Activated CD8-positive, alpha-beta T cell treated with anti-CD3 and anti-CD28 coated beads, Interleukin-2, amount 10 ng/mL, durations not matched to agents 7 days and 5 days (primary cell): ENCODE data around the gene DHX15. TPM values are rescaled to one million over a fixed set of nuclear protein-coding genes. Genes with fewer than 3 reads are reported as not detected.

Source experiments
- ATAC-seq: fragments of 150-1000 bp; cut with Tn5 transposase; one replicate; pipeline ENCODE4 v1.10.0; 2021; ENCODE audit warnings: moderate library complexity
- CTCF ChIA-PET: fragments of 350-600 bp; sonication (Branson Sonifier 250); formaldehyde crosslinking; loops from one replicate; lab custom pipeline; 2021; ENCODE audit warnings: antibody characterized with exemption; lab: Charles Lee
- POLR2A ChIA-PET: fragments of 350-600 bp; sonication (Branson Sonifier 250); formaldehyde crosslinking; loops from one replicate; lab custom pipeline; 2021; ENCODE audit warnings: antibody characterized with exemption; lab: Charles Lee
- DNase-seq: peaks from one replicate; pipeline ENCODE4 v3.0.0-alpha.2; 2020
- H3K27ac Mint-ChIP-seq: one replicate; pipeline ENCODE4 v1.8.0; 2021; ENCODE audit warnings: mild to moderate bottlenecking, mixed read lengths
- H3K27me3 Mint-ChIP-seq: one replicate; pipeline ENCODE4 v1.8.0; 2021; ENCODE audit warnings: low read depth, mixed read lengths
- H3K36me3 Mint-ChIP-seq: one replicate; pipeline ENCODE4 v1.8.0; 2021; ENCODE audit warnings: low read depth, mixed read lengths
- H3K4me1 Mint-ChIP-seq: one replicate; pipeline ENCODE4 v1.8.0; 2021; ENCODE audit warnings: low read depth, mixed read lengths
- H3K4me3 Mint-ChIP-seq: one replicate; pipeline ENCODE4 v1.8.0; 2021; ENCODE audit warnings: mild to moderate bottlenecking, mixed read lengths
- H3K9me3 Mint-ChIP-seq: one replicate; pipeline ENCODE4 v1.8.0; 2022; ENCODE audit warnings: mixed read lengths; ENCODE audit not compliant: insufficient read depth
- total RNA-seq, 2 experiments: library from RNA; stranded (reverse); gene quantifications; one replicate each; pipeline ENCODE4 v1.2.3, GENCODE V29; 2021

The DHX15 gene
- total RNA-seq, 2 experiments from 2014 or later = 193 to 198 TPM

DNA sequence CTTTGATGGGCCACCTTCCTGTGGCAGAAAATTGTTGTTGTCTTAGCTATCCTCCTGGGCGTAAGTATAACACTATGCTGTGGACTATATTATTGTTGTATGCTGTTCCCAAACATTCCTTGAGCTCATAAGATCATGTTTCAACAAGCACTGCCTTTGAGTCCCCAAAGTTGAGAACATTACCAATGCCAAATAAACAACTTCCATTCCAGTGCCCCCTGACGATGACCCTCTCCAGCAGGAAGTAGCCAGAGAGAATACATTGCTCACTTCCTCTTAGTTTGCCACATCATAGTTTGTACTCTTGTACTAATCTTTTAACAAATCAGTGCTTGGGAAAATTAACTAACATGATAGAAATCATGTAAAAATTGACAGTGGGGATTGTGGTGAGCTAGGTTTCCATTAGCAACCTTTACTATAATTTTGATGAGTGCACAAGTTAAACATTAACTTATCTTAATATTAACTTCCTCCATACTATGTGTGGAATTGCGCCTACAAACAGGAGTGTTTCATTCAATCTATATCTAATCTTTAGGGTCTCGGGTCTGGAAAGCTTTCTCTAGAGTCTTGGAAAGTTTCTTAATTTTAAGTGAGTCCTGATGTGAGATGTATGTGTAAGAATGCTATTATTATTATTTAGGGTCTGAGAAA lies 20.3 kb upstream of the DHX15 start:
- Mint-ChIP-seq H3K4me1 (peaks cover 4% of the 10 kb centered on the region), H3K9me3 (no peaks in the 10 kb centered on the region), H3K36me3 (no peaks in the 10 kb centered on the region), H3K27ac (no peak overlapping the region), H3K4me3 (no peak overlapping the region), H3K27me3 (peaks cover 10% of the 10 kb centered on the region)
- ATAC-seq (no peak), DNase-seq (no peak)
- ChIA-PET POLR2A (no interaction called here), CTCF (interaction anchor here (1.6 kb wide), 1 partner anchor 16 kb away, joined by 3 read pairs; no protein-coding TSS in a partner anchor)

DNA sequence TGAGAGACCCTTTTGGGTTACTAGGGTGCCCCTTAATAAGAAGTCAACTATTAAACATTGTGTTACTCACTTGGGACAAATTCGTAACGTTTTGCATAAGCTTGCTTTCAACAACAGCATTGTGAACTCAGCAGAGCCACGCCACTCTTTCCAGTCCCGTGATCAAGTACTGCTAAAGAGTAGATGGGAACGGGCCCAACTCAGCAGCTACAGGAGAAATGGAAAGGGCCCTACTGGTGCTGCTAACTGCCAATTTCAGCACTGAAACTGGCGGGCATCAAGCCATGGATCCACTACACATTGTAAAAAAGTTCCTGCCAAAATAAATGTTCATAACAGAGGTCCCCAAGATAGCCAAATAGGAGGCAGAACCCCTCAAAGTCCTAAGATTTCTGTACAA lies 19.0 kb upstream of the DHX15 start:
- ATAC-seq (no peak), DNase-seq (no peak)
- CTCF ChIA-PET = interaction anchor here (1.6 kb wide), 1 partner anchor 18 kb away, joined by 3 read pairs; no protein-coding TSS in a partner anchor
- POLR2A ChIA-PET = interaction anchor here (0.6 kb wide), 1 partner anchor 539 kb away, joined by 3 read pairs; no protein-coding TSS in a partner anchor
- no peaks in the 10 kb centered on the region for H3K9me3 Mint-ChIP-seq
- no peaks in the 10 kb centered on the region for H3K36me3 Mint-ChIP-seq
- H3K27ac Mint-ChIP-seq = no peak overlapping the region
- H3K4me1 Mint-ChIP-seq = peaks cover 4% of the 10 kb centered on the region
- H3K27me3 Mint-ChIP-seq = peaks cover 7% of the 10 kb centered on the region
- no peak overlapping the region for H3K4me3 Mint-ChIP-seq

DNA sequence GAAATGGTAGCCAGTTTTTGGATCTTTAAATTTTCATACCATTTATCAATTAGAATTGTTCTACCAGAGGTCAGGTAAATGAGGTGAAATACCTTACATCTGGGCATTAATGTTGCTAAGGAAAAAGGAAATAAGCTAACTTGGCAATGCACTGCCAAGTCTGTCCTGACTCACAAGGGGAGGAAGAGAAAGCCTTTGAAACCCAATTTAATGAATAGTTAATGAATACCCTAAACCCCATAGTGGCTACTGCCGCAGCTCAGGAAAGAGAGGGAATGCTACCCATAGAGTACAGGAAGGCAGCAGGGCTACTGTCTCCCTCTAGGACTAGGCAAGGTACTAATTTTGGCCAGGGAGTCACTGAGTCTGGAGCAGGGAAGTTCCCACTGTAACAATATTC lies 16.8 kb upstream of the DHX15 start:
- H3K27me3 Mint-ChIP-seq = peaks cover 2% of the 10 kb centered on the region
- CTCF ChIA-PET = no interaction called here

DNA sequence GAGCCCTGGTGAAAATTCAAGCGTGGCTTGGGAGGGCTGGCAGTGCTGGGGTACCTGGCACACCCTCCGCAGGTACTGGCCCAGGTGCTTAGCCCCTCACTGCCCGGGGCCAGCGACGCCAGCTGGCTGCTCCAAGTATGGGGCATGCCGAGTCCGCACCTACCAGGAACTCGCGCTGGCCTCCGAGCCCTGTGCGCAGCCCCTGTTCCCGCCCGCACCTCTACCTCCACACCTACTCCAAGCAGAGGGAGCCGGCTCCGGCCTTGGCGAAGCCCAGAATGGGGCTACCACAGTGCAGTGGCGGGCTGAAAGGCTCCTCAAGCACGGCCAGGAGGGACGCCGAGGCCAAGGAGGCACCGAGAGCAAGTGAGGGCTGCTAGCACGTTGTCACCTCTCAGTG lies 14.9 kb upstream of the DHX15 start:
- POLR2A ChIA-PET = no interaction called here
- Mint-ChIP-seq H3K27ac (no peak overlapping the region), H3K4me1 (no peaks in the 10 kb centered on the region), H3K27me3 (peaks cover under 1% of the 10 kb centered on the region), H3K4me3 (no peak overlapping the region), H3K36me3 (no peaks in the 10 kb centered on the region), H3K9me3 (no peaks in the 10 kb centered on the region)
- ATAC-seq = no peak
- CTCF ChIA-PET = no interaction called here
- DNase-seq = no peak

More for the DNA sequence above, 16.8 kb upstream of the DHX15 start:
- Mint-ChIP-seq H3K4me3 (no peak overlapping the region), H3K36me3 (no peaks in the 10 kb centered on the region), H3K4me1 (peaks cover 4% of the 10 kb centered on the region), H3K9me3 (no peaks in the 10 kb centered on the region), H3K27ac (no peak overlapping the region)
- DNase-seq (no peak), ATAC-seq (no peak)
- POLR2A ChIA-PET = no interaction called here

DNA sequence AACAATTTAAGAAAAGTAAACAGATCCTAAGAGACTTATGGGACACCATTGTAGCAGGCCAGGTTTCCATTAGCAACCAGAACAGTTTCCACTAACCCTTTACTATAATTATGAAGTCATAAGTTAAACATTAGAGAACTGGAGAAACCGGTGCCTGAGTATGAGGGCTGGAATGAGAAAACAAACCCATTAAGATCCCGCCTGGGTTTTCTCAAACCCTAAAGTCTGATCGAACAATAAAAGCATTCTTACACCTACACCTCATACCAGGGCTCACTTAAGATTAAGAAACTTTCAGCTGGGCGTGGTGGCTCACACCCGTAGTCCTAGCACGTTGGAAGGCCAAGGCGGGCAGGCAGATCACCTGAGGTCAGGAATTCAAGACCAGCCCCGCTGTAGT lies 13.7 kb upstream of the DHX15 start:
- peaks cover 5% of the 10 kb centered on the region for H3K9me3 Mint-ChIP-seq
- POLR2A ChIA-PET = no interaction called here
- ATAC-seq (no peak), DNase-seq (no peak)
- no peaks in the 10 kb centered on the region for H3K4me1 Mint-ChIP-seq
- H3K27ac Mint-ChIP-seq = no peak overlapping the region
- CTCF ChIA-PET = interaction anchor here (1.3 kb wide), 1 partner anchor 580 kb away, joined by 3 read pairs; no protein-coding TSS in a partner anchor
- H3K36me3 Mint-ChIP-seq = no peaks in the 10 kb centered on the region
- no peak overlapping the region for H3K4me3 Mint-ChIP-seq
- H3K27me3 Mint-ChIP-seq = peaks cover 3% of the 10 kb centered on the region

DNA sequence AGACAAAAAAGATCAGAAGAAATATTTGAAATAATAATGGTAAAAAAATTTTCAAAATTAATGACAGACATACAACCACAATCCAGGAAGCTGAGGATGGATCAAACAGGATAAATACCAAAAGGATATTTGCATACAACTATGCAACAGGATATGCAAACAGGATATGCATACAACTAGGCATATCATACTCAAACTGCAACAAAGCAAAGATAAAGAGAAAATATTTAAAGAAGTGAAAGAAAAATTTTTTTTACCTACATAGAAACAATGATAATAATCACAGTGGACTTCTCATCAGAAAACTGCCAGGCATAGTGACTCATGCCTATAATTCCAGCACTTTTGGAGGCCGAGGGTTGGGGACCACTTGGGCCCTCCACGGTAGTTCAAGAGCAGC lies 11.3 kb upstream of the DHX15 start:
- peaks cover 8% of the 10 kb centered on the region for H3K27me3 Mint-ChIP-seq
- ATAC-seq = no peak
- no peaks in the 10 kb centered on the region for H3K36me3 Mint-ChIP-seq
- H3K4me1 Mint-ChIP-seq = no peaks in the 10 kb centered on the region
- H3K27ac Mint-ChIP-seq = no peak overlapping the region
- H3K9me3 Mint-ChIP-seq = peaks cover 15% of the 10 kb centered on the region
- POLR2A ChIA-PET = interaction anchor here (2.5 kb wide), 1 partner anchor 11 kb away, joined by 9 read pairs; the partner anchor contains the start of gene DHX15
- CTCF ChIA-PET = no interaction called here
- no peak for DNase-seq
- H3K4me3 Mint-ChIP-seq = no peak overlapping the region

DNA sequence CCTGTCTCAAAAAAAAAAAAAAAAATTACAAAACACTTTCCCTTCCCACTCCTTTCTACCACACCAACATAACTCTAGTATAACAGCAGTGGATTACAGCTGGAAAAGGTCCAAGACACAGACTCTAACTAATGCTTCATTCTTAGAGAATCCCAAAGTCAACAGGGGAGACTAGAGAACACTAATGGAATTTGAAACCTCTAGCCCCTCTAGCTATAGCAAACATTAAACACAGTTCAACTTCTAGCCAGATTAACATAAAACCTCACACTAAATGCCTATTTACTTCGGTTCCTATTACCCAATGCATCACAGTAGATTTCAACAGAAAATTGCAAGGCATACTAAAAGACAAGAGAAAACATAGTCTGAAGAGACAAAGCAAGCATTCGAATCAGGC lies 10.5 kb upstream of the DHX15 start:
- ATAC-seq = no peak
- peaks cover 20% of the 10 kb centered on the region for H3K9me3 Mint-ChIP-seq
- no peak overlapping the region for H3K27ac Mint-ChIP-seq
- ChIA-PET CTCF (interaction anchor here (1.2 kb wide), 1 partner anchor 10 kb away, joined by 6 read pairs; the partner anchor contains the start of gene DHX15), POLR2A (interaction anchor here (2.5 kb wide), 1 partner anchor 11 kb away, joined by 9 read pairs; the partner anchor contains the start of gene DHX15)
- peaks cover 8% of the 10 kb centered on the region for H3K27me3 Mint-ChIP-seq
- H3K4me3 Mint-ChIP-seq = no peak overlapping the region
- H3K4me1 Mint-ChIP-seq = no peaks in the 10 kb centered on the region
- no peaks in the 10 kb centered on the region for H3K36me3 Mint-ChIP-seq
- DNase-seq = no peak

DNA sequence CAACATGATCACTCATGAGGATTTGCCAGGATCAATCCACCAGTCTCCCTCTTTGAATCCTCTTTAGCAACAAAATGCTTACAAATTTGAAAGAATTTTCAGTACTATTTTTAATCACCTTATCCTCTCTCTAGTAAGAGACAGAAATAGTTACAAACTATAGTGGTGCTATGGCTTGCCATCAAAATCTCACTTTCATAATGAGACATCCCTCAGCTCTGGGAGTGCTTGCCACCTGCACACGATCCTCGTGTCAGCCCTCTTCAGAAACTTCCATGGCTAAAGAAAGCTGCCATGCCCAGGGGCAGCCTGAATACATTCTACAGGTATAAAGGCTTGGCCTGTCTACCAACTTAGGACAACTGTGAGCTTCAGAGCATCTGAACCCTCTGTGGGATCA lies 5.1 kb upstream of the DHX15 start:
- peaks cover 2% of the 10 kb centered on the region for H3K36me3 Mint-ChIP-seq
- ChIA-PET CTCF (no interaction called here), POLR2A (no interaction called here)
- ATAC-seq (no peak), DNase-seq (no peak)
- no peak overlapping the region for H3K4me3 Mint-ChIP-seq
- no peak overlapping the region for H3K27ac Mint-ChIP-seq
- peaks cover 8% of the 10 kb centered on the region for H3K27me3 Mint-ChIP-seq
- peaks cover 10% of the 10 kb centered on the region for H3K4me1 Mint-ChIP-seq
- H3K9me3 Mint-ChIP-seq = peaks cover 23% of the 10 kb centered on the region

DNA sequence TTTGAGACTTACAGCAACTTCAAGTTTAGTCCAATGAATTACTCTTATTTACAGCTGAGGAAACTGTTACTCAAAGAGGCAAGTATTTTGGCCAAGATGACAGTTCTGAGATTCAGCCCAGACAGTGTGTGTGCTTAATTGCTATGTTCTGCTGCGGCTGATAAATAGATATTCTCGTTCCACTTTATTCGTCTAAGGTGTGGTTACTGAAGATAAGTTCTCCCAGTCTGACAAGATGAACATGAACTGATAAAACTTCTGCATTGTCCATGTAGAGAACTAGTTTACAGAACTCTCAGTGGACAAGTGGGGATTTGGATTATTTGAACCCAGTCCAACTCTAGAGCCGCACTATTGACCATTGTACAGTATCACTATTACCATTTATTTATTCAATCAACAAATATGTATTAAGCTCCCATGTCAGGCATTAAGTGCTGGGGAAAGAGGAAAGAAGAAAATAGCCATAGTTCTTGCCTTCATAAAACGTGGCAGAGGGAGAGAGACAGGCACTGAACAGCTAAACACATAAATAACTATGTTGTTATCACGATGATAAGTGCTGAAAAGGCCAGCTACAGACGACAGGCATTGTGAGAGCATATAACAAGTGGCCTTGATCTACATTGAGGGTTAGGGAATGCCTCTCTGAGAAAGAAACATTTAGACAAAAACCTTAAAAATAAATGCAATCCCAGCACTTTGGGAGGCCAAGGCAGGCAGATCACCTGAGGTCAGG lies 4.0 kb upstream of the DHX15 start:
- ChIA-PET POLR2A (interaction anchor here (0.6 kb wide), 1 partner anchor 12 kb away, joined by 4 read pairs; no protein-coding TSS in a partner anchor), CTCF (no interaction called here)
- DNase-seq = no peak
- Mint-ChIP-seq H3K4me1 (peaks cover 11% of the 10 kb centered on the region), H3K9me3 (peaks cover 18% of the 10 kb centered on the region), H3K4me3 (no peak overlapping the region), H3K27me3 (peaks cover 5% of the 10 kb centered on the region), H3K36me3 (peaks cover 9% of the 10 kb centered on the region), H3K27ac (no peak overlapping the region)
- ATAC-seq = no peak

DNA sequence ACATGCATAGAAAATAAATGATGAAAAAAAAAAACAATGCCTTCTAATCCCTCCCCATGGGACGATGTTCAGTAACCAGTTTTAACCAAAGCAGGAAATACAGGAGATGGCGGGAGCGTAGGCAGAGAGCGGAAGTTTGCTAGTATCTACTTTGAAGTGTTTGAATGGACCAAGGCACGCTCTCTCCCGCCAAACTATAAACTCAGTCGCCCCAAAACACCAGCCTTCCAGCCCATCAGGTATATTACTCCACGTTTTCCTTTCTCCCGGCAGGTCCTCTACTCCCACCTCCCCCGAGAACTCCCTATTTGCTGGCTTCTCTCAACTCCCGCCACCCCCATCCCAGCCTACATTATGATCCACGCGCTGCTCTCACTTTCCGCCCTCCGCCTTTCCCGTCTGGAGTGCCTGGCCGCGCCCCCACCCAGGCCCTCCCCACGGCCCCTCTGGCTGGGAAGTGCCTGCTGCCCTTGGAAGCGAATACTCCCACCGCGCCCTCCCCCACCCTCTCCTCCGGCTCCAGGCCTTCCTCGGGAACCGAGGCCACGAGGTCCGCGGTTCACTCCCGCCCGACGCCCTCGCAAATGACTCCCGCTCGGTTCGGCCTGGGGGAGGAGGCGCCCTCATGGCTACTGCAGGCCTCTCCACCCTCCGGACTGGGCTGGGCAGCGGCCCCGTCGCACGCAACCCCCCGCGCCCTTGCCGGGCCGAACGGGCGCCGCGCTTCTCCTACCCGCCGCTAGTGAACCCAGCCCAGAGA lies 723 bp downstream of the DHX15 start:
- Mint-ChIP-seq H3K4me1 (peaks cover 43% of the 10 kb centered on the region), H3K27me3 (no peaks in the 10 kb centered on the region), H3K4me3 (peak overlapping the region; percentile 96), H3K27ac (peak overlapping the region; percentile 97), H3K36me3 (peaks cover 44% of the 10 kb centered on the region), H3K9me3 (no peaks in the 10 kb centered on the region)
- ATAC-seq = peak; percentile 40
- peak; percentile 58 for DNase-seq
- ChIA-PET POLR2A (interaction anchor here (0.6 to 1.7 kb wide), 13 partner anchors 8 to 729 kb away, joined by 3 to 13 read pairs (median 4); partner anchors contain the start of gene ZCCHC4), CTCF (interaction anchor here (0.7 to 1.6 kb wide), 6 partner anchors 31 to 729 kb away, joined by 3 to 8 read pairs (median 3); partner anchors contain the start of gene ZCCHC4)

DNA sequence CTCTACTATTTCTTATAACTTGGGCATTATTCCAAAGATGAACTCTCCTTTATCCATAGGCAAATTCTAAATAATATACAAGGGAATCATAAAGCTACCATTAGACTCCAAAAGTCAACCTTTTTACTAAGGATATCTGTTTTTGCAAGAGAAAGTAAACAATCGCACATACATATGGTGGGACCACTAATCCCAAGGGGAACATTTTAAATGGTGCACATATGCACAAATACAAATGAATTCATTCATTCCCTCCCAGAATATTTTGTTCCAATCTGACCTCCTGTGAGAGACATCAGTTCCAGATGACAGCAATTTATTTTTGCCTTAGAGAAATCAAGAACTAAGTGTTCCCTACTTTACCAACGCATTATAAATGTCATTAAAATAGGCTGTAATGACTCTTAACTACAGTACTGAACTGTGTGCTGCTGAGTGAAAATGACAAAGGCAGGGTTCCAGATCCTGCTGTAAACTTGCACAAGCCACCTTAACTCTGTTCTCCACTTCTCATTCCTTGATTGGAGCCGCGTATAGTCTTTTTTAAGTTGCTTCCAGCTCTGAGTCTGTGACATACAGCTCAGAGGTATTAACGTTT lies 2.0 kb downstream of the DHX15 start:
- DNase-seq = no peak
- ChIA-PET CTCF (interaction anchor here (0.8 to 1.6 kb wide), 3 partner anchors 25 to 108 kb away, joined by 3 to 4 read pairs (median 3); no protein-coding TSS in a partner anchor), POLR2A (interaction anchor here (0.6 to 1.2 kb wide), 2 partner anchors 14 to 413 kb away, joined by 3 to 4 read pairs; no protein-coding TSS in a partner anchor)
- ATAC-seq = no peak
- peaks cover 56% of the 10 kb centered on the region for H3K36me3 Mint-ChIP-seq
- peak overlapping the region; percentile 97 for H3K27ac Mint-ChIP-seq
- H3K4me1 Mint-ChIP-seq = peaks cover 56% of the 10 kb centered on the region
- H3K9me3 Mint-ChIP-seq = no peaks in the 10 kb centered on the region
- H3K27me3 Mint-ChIP-seq = no peaks in the 10 kb centered on the region
- peak overlapping the region; percentile 96 for H3K4me3 Mint-ChIP-seq
